Breast epithelium (tissue), 3 donors: Measurements from ENCODE around the gene ZNF691. TPM values are rescaled to one million over a fixed set of nuclear protein-coding genes. Genes with fewer than 3 reads are reported as not detected.

Experiments
- total RNA-seq, 3 donors: library from RNA; depleted of rRNA; stranded (reverse); fragments of >200 nt; gene quantifications; one replicate each; pipeline ENCODE4 v1.1.0, GENCODE V29; 2016

Gene ZNF691
- total RNA-seq, 3 donors from 2014 or later = 5.8 to 18.4 (median 10.5) TPM

Other genes starting within 250 kb of the ZNF691 start
- 10 to 100 TPM; 21.6 to 37.9 (median 24.6) TPM for gene PPIH, start 188.2 kb upstream of the ZNF691 start, total RNA-seq
- 100 to 1,000 TPM; 332 to 694 (median 485) TPM for gene YBX1, start 164.2 kb upstream of the ZNF691 start, total RNA-seq
- 1 to 10 TPM in 2 of 3 donors, not detected in 1; 2.9 to 3.1 TPM for gene CLDN19, start 106.4 kb upstream of the ZNF691 start, total RNA-seq
- gene P3H1, start 79.6 kb upstream of the ZNF691 start, total RNA-seq = 10 to 100 TPM; 23.1 to 34.9 (median 34.4) TPM
- gene C1orf50, start 79.4 kb upstream of the ZNF691 start, total RNA-seq = 10 to 100 TPM in 1 of 3 donors, 1 to 10 TPM in 2; 5.2 to 10.8 (median 6.7) TPM
- under 1 TPM; under 0.01 to 0.59 (median 0.16) TPM for gene TMEM269, start 61.6 kb upstream of the ZNF691 start, total RNA-seq
- 10 to 100 TPM; 11.1 to 22.1 (median 14.9) TPM for gene ERMAP, start 29.5 kb upstream of the ZNF691 start, total RNA-seq
- 10 to 100 TPM; 21.7 to 31.5 (median 25.9) TPM for gene SVBP, start 29.2 kb upstream of the ZNF691 start, total RNA-seq
- gene SLC2A1, start 112.3 kb downstream of the ZNF691 start, total RNA-seq = 10 to 100 TPM; 29.5 to 78.9 (median 42.1) TPM